K562 (cell line): Measurements from ENCODE around the gene EIF2AK3. TPM values are rescaled to one million over a fixed set of nuclear protein-coding genes. Genes with fewer than 3 reads are reported as not detected.

ENCODE experiments used
- ATAC-seq: fragments of 200-7000 bp; cut with Tn5 transposase; 3 replicates; pipeline ENCODE4 v1.9.1; 2020; ENCODE audit warnings: moderate library complexity
- BruUV-seq: library from RNA; stranded (reverse); fragments of 400-500 nt; replicated peaks from 2 replicates; lab custom pipeline; 2021; lab: Mats Ljungman, UMichigan
- CTCF ChIA-PET: fragments of 300-600 bp; formaldehyde crosslinking; extraction: SDS; loops from one replicate; lab custom pipeline; 2021; ENCODE audit warnings: low intra/inter-chr PET ratio; lab: Yijun Ruan, JAX
- POLR2A ChIA-PET: fragments of 300-600, 350-650 bp; sonication (Branson Sonifier 250); formaldehyde crosslinking; extraction: SDS; loops from one replicate; lab custom pipeline; 2021; ENCODE audit warnings: antibody characterized with exemption, inconsistent platforms; lab: Yijun Ruan, JAX
- DNase-seq, 4 experiments: peaks; one replicate each; pipeline versions ENCODE4 v3.0.0 to v3.0.0-alpha.2; 2011 to 2018; ENCODE audit warnings: low spot score in 3 of 4, mixed read lengths in 3 of 4; ENCODE audit errors: extremely low read depth in 1 of 4
- FAIRE-seq: peaks from 2 replicates; lab custom pipeline; 2011; peaks lifted over from hg19 to GRCh38; lab: Jason Lieb, UNC
- H2AFZ ChIP-seq: 2 replicates; pipeline ENCODE4 v1.6.0; 2011; ENCODE audit warnings: low read depth, low read length, control low read depth, inconsistent platforms
- H3K27ac ChIP-seq: fragments of 200-600 bp; 3 replicates; pipeline ENCODE4 v1.8.0; 2011; ENCODE audit warnings: low read depth, mild to moderate bottlenecking, control low read depth, inconsistent platforms, low read length, moderate library complexity, mixed read lengths; ENCODE audit errors: extremely low read depth
- H3K27me3 ChIP-seq, 2 experiments: fragments of 300-600 bp in 1 of 2; 2 replicates in 1 of 2; 3 replicates in 1 of 2; pipeline versions ENCODE4 v1.6.0 to v1.8.0; 2011; ENCODE audit warnings: inconsistent platforms in 2 of 2, low read length in 2 of 2, mild to moderate bottlenecking in 1 of 2, mixed read lengths in 1 of 2, moderate library complexity in 1 of 2; ENCODE audit not compliant: control insufficient read depth in 2 of 2, insufficient read depth in 2 of 2
- H3K36me3 ChIP-seq: fragments of 300-600 bp; 3 replicates; pipeline ENCODE4 v1.8.0; 2011; ENCODE audit warnings: mild to moderate bottlenecking, low read length, inconsistent platforms; ENCODE audit not compliant: control insufficient read depth, insufficient read depth
- H3K4me1 ChIP-seq, 2 experiments: fragments of 200-600 bp in 1 of 2; replicated peaks in 1 of 2; 2 replicates in 1 of 2; 3 replicates in 1 of 2; pipeline versions ENCODE4 v1.5.1 to v1.8.0; 2011; ENCODE audit warnings: inconsistent platforms in 2 of 2, low read length in 2 of 2, mild to moderate bottlenecking in 1 of 2, mixed read lengths in 1 of 2, moderate library complexity in 1 of 2; ENCODE audit not compliant: control insufficient read depth in 2 of 2, insufficient read depth in 2 of 2
- H3K4me2 ChIP-seq: 2 replicates; pipeline ENCODE4 v1.6.1; 2011; ENCODE audit warnings: low read length, control low read depth, inconsistent platforms, mixed read lengths; ENCODE audit not compliant: insufficient read depth
- H3K4me3 ChIP-seq: fragments of 200-600 bp; sonication (generic), shearing (Covaris generic); 2 replicates; pipeline ENCODE4 v1.5.1; 2016; ENCODE audit warnings: control low read depth, inconsistent platforms
- H3K79me2 ChIP-seq: fragments of 200-600 bp; 3 replicates; pipeline ENCODE4 v1.8.0; 2011; ENCODE audit warnings: low read length, inconsistent platforms; ENCODE audit not compliant: control insufficient read depth, insufficient read depth
- H3K9ac ChIP-seq, 2 experiments: 2 replicates each; pipeline versions ENCODE4 v1.6.0 to v1.6.1; 2011; ENCODE audit warnings: low read depth in 2 of 2, low read length in 2 of 2, control low read depth in 1 of 2, inconsistent platforms in 1 of 2, mild to moderate bottlenecking in 1 of 2, mixed read lengths in 1 of 2; ENCODE audit not compliant: insufficient read depth in 1 of 2
- H3K9me1 ChIP-seq: one replicate; pipeline ENCODE4 v1.6.0; 2011; ENCODE audit warnings: inconsistent platforms, mild to moderate bottlenecking, low read length, moderate library complexity; ENCODE audit not compliant: control insufficient read depth, insufficient read depth
- H3K9me3 ChIP-seq: replicated peaks from 2 replicates; pipeline ENCODE4 v1.5.1; 2011; ENCODE audit warnings: low read depth, low read length, inconsistent platforms; ENCODE audit not compliant: control insufficient read depth, insufficient read depth
- H4K20me1 ChIP-seq: replicated peaks from 2 replicates; pipeline ENCODE4 v1.6.1; 2011; ENCODE audit warnings: low read length, inconsistent platforms, mixed read lengths; ENCODE audit not compliant: control insufficient read depth, insufficient read depth
- CTCF ChIP-seq, 3 experiments: IDR thresholded peaks in 2 of 3; conservative IDR thresholded peaks in 1 of 3; 2 replicates each; pipeline ENCODE4 v1.5.1; 2011 to 2012; ENCODE audit warnings: low read length in 3 of 3, mild to moderate bottlenecking in 3 of 3, control low read depth in 2 of 3, improper control_type of control experiment in 1 of 3, inconsistent platforms in 1 of 3, low read depth in 1 of 3, mixed read lengths in 1 of 3, moderate library complexity in 1 of 3; ENCODE audit not compliant: insufficient read depth in 2 of 3
- MAFG ChIP-seq: fragments of 450-650 bp; conservative IDR thresholded peaks from 2 replicates; pipeline ENCODE4 v1.6.1; 2016; ENCODE audit warnings: missing genetic modification characterization, missing compliant biosample characterization
- SMC3 ChIP-seq: conservative IDR thresholded peaks from 2 replicates; pipeline ENCODE4 v1.6.1; 2011; ENCODE audit warnings: low read depth, low read length, improper control_type of control experiment; ENCODE audit not compliant: insufficient read depth
- THAP12 ChIP-seq: fragments of 250-450 bp; sonication (Bioruptor Pico); IDR thresholded peaks from 2 replicates; pipeline ENCODE4 v1.9.0; 2021; ENCODE audit warnings: mild to moderate bottlenecking, inconsistent platforms
- TRIM25 ChIP-seq: fragments of 450-650 bp; IDR thresholded peaks from 2 replicates; pipeline ENCODE4 v1.7.0; 2016; ENCODE audit warnings: borderline replicate concordance
- ZNF57 ChIP-seq: fragments of 450-650 bp; formaldehyde crosslinking; IDR thresholded peaks from 2 replicates; pipeline ENCODE4 v1.4.0; 2020; ENCODE audit warnings: mild to moderate bottlenecking, moderate library complexity
- WGBS: fragments of 100-300 bp; shearing (Covaris generic); methylation state at CpG from one replicate; pipeline ENCODE4 v1.1.6; 2016; ENCODE audit warnings: low coverage, mixed read lengths; ENCODE audit not compliant: insufficient coverage; ENCODE audit errors: missing lambda C conversion rate; 5-methylcytosine and 5-hydroxymethylcytosine counted together
- in situ Hi-C: fragments of 300-500 bp; cut with MboI; formaldehyde crosslinking; loops from 4 replicates; pipeline ENCODE4 v1.15.0; 2018; ENCODE audit warnings: inconsistent platforms, mixed read lengths
- intact Hi-C: fragments of 100-400 bp; cut with micrococcal nuclease; formaldehyde crosslinking; loops from 2 replicates; pipeline ENCODE4 v1.14.2; 2022
- polyA plus RNA-seq, 8 experiments: library from polyadenylated mRNA; depleted of rRNA in 4 of 8; stranded (reverse) in 5 of 8; unstranded in 3 of 8; fragments of >200 nt; fragmentation: Nextera tagmentation in 2 of 8; fragmentation: Illumina TruSeq in 1 of 8; extraction: Ambion mirVana in 2 of 8; extraction: Trizol in 1 of 8; gene quantifications; 2 replicates each; pipeline versions ENCODE4 v1.2.1 to v1.2.3, GENCODE V29; 2011 to 2014; ENCODE audit warnings: inconsistent platforms in 1 of 8, missing spikeins in 1 of 8
- total RNA-seq, 7 experiments: library from RNA; depleted of rRNA in 6 of 7; stranded (reverse); fragments of >200 nt in 6 of 7; fragmentation: Illumina TruSeq in 2 of 7; extraction: Trizol in 2 of 7; gene quantifications; 2 replicates each; pipeline versions ENCODE4 v1.2.1 to v1.2.3, GENCODE V29; 2011 to 2021; ENCODE audit warnings: low replicate concordance in 1 of 7

Gene EIF2AK3
- total and polyA plus RNA-seq, 9 of the 15 experiments (the other 6 are each of a cell fraction or from before 2014, with no cell fraction given) = 1.7 to 11.6 (median 7.4) TPM

GRCh38 chr2:88554189-88554588 lies 73.1 kb downstream of the EIF2AK3 start:
- FAIRE-seq = peak; percentile 72
- in situ Hi-C loops = no loop called here
- no TSS peak for BruUV-seq
- TF ChIP-seq THAP12 (CRISPR knock-in tag) (no peak), CTCF (IDR thresholded peaks at IDR 0.05 in 2 of 3, conservative IDR thresholded peaks at IDR 0.05 in 1 of 3; ENCODE audit: insufficient read depth in 2 of 3, low read depth in 1 of 3, low read length in 3 of 3) (peak; percentile 49 to 64 (median 59); a peak in 5 of 6 replicates), ZNF57 (no peak), MAFG (tag) (0 out of 2 replicates have a peak, but pooled peaks have one; percentile 6), TRIM25 (no peak), SMC3 (peak; percentile 31; the same call in 1 of the 2 replicates)

More at GRCh38 chr2:88554189-88554588, 73.1 kb downstream of the EIF2AK3 start:
- no peak overlapping the region for H2AFZ ChIP-seq
- intact Hi-C loops = loop anchor here (5.0 kb wide), 1 partner anchor 367 kb away; no protein-coding TSS in a partner anchor
- peaks cover 7% of the 10 kb centered on the region; the same call in 2 of the 3 replicates for H3K36me3 ChIP-seq
- H3K79me2 ChIP-seq = no peaks in the 10 kb centered on the region
- H3K9me1 ChIP-seq = no peaks in the 10 kb centered on the region
- H3K4me1 ChIP-seq = peaks cover 0 to 6% of the 10 kb centered on the region in 2 experiments; a peak in 2 of 5 replicates
- CTCF ChIA-PET = interaction anchor here (1.4 kb wide), 1 partner anchor 362 kb away, joined by 9 read pairs; no protein-coding TSS in a partner anchor
- POLR2A ChIA-PET = no interaction called here
- peaks cover 6 to 10% of the 10 kb centered on the region in 2 experiments; a peak in 4 of 5 replicates for H3K27me3 ChIP-seq
- ATAC-seq (peak; percentile 77), DNase-seq (peak in 1 of 4 experiments; percentile 26)
- no peak overlapping the region for H3K9ac ChIP-seq
- no peak overlapping the region for H3K4me3 ChIP-seq
- H3K4me2 ChIP-seq = no peak overlapping the region
- 48% methylated on average over 4 of the region's 5 CpGs for WGBS
- no peak overlapping the region for H3K27ac ChIP-seq
- H4K20me1 ChIP-seq = no peaks in the 10 kb centered on the region
- no peaks in the 10 kb centered on the region for H3K9me3 ChIP-seq
